ENCODE data around the gene FOXP1. TPM values are rescaled to one million over a fixed set of nuclear protein-coding genes. Genes with fewer than 3 reads are reported as not detected.

Gene FOXP1
- total and polyA plus RNA-seq, 2 of the 13 experiments (the other 11 are each of a cell fraction or from before 2014, with no cell fraction given) = 40.4 to 59.0 TPM

DNA sequence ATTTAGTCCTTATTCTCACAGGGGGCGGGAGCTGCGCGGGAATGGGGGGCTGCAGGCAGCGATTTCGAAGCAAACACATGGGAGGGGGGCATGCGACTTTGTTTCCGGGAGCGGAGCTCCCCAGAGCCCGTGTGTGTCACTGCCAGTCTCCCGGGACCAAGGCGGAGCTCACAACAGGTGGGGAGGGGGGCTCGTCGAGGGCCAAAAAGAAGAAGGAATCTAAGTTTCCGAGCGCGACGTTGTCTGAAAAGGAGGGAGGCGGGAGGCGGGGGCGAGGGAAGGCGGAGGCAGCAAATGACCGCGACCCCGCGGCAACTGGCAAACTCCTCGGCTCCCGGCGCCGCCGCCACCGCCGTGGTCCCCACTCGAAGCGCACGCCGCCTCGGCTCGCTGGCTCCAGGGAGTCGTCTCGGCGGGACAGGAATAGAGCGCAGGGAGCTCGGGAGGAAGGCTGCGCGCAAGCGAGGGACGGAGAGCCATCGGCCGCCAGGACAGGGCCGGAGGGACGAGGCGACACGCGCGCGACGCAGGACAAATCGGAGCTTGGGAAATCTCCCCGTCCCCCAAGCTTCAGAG, 1.4 kb downstream of the FOXP1 start (continued):
- TF ChIP-seq ZSCAN5A (CRISPR knock-in tag; IDR thresholded peaks at IDR 0.05; ENCODE audit: borderline replicate concordance) (no peak), ZNF124 (CRISPR knock-in tag; IDR thresholded peaks at IDR 0.05) (no peak), PRDM4 (CRISPR knock-in tag; IDR thresholded peaks at IDR 0.05; ENCODE audit: borderline replicate concordance) (no peak), THYN1 (CRISPR knock-in tag; IDR thresholded peaks at IDR 0.05; ENCODE audit: borderline replicate concordance, low read depth) (no peak), ZMYM2 (CRISPR knock-in tag; IDR thresholded peaks at IDR 0.05) (no peak), ZNF597 (CRISPR knock-in tag; IDR thresholded peaks at IDR 0.05) (no peak), TCF7L2 (IDR thresholded peaks at IDR 0.05; ENCODE audit: low read depth, low read length) (no peak), TRIM24 (CRISPR knock-in tag; IDR thresholded peaks at IDR 0.05) (no peak), ATF4 (CRISPR knock-in tag; IDR thresholded peaks at IDR 0.05) (peak in 1 of 2 experiments; percentile 38; a peak in 1 of 4 replicates), ZFX (CRISPR knock-in tag; IDR thresholded peaks at IDR 0.05; ENCODE audit: low read depth) (no peak; the same call in 1 of the 2 replicates), ZMYM3 (CRISPR knock-in tag; IDR thresholded peaks at IDR 0.05) (0 out of 2 replicates have a peak, but pooled peaks have one; percentile 31), ARNTL (CRISPR knock-in tag; IDR thresholded peaks at IDR 0.05) (no peak), MTF1 (CRISPR knock-in tag; IDR thresholded peaks at IDR 0.05) (no peak), ZNF576 (CRISPR knock-in tag; IDR thresholded peaks at IDR 0.05) (no peak), CSRNP2 (CRISPR knock-in tag; conservative IDR thresholded peaks at IDR 0.05; ENCODE audit: low read depth) (no peak), FLYWCH1 (CRISPR knock-in tag; IDR thresholded peaks at IDR 0.05) (no peak), IKZF4 (CRISPR knock-in tag; IDR thresholded peaks at IDR 0.05; ENCODE audit: borderline replicate concordance, low read depth, not compliant biosample characterization) (no peak), ZNF317 (CRISPR knock-in tag; IDR thresholded peaks at IDR 0.05) (0 out of 2 replicates have a peak, but pooled peaks have one; percentile 25), ZNF605 (CRISPR knock-in tag; IDR thresholded peaks at IDR 0.05) (peak; percentile 65), ZNF83 (CRISPR knock-in tag; IDR thresholded peaks at IDR 0.05; ENCODE audit: borderline replicate concordance) (no peak; the same call in 1 of the 2 replicates)
